NOMO-1 (cell line): Measurements from ENCODE around the gene PDGFRB.

Experiments used
- DNase-seq, 2 experiments: peaks; one replicate each; lab custom pipeline; 2025; ENCODE audit not compliant: unreplicated experiment in 2 of 2; lab: John Stamatoyannopoulos, UW

PDGFRB gene

GRCh38 chr5:150070821-150071220, 84.8 kb downstream of the PDGFRB start:
- no peak for DNase-seq

GRCh38 chr5:150069672-150070627, 85.7 kb downstream of the PDGFRB start:
- DNase-seq = no peak

GRCh38 chr5:150068961-150069645, 86.5 kb downstream of the PDGFRB start:
- DNase-seq = no peak

- no peak for DNase-seq
These were observed 87.2 kb downstream of the PDGFRB start for GRCh38 chr5:150068472-150068871.

- no peak for DNase-seq
These were observed 87.6 kb downstream of the PDGFRB start for GRCh38 chr5:150068071-150068470.

- DNase-seq = peak in 1 of 2 experiments; percentile 46
These were observed 88.2 kb downstream of the PDGFRB start for GRCh38 chr5:150067405-150067960.

- DNase-seq = peak; percentile 52 to 70
These were observed 88.7 kb downstream of the PDGFRB start for GRCh38 chr5:150066901-150067396.

GRCh38 chr5:150066436-150066835, 89.2 kb downstream of the PDGFRB start:
- DNase-seq = no peak

- DNase-seq = no peak
These were observed 89.8 kb downstream of the PDGFRB start for GRCh38 chr5:150065886-150066285.

GRCh38 chr5:150065346-150065745, 90.3 kb downstream of the PDGFRB start:
- DNase-seq = no peak

GRCh38 chr5:150064681-150065220, 90.9 kb downstream of the PDGFRB start:
- DNase-seq = no peak
